H9 (cell line): Measurements from ENCODE around the gene MRPL53. TPM values are rescaled to one million over a fixed set of nuclear protein-coding genes. Genes with fewer than 3 reads are reported as not detected.
"Not testable (repeated sequence)": the region's sequence is repeated elsewhere in the genome, so short reads cannot be mapped to it uniquely, and the experiment has no call there.

Experiments used
- DNase-seq: peaks from one replicate; pipeline ENCODE4 v3.0.0-alpha.2; 2017
- H2AFZ ChIP-seq: one replicate; pipeline ENCODE4 v1.6.1; 2013; ENCODE audit warnings: mild to moderate bottlenecking, low read length, control low read depth, moderate library complexity
- H2AK5ac ChIP-seq: 2 replicates; pipeline ENCODE4 v1.6.1; 2013; ENCODE audit warnings: low read length, control low read depth, mixed read lengths; ENCODE audit not compliant: insufficient read length
- H2BK120ac ChIP-seq: one replicate; pipeline ENCODE4 v1.6.1; 2013; ENCODE audit warnings: low read depth, mild to moderate bottlenecking, low read length, control low read depth, inconsistent platforms; ENCODE audit not compliant: poor library complexity, severe bottlenecking
- H2BK12ac ChIP-seq: 2 replicates; pipeline ENCODE4 v1.6.1; 2013; ENCODE audit warnings: low read length, control low read depth, mixed read lengths, low read depth; ENCODE audit not compliant: insufficient read length
- H2BK15ac ChIP-seq: 2 replicates; pipeline ENCODE4 v1.6.1; 2013; ENCODE audit warnings: low read depth, low read length, control low read depth
- H2BK20ac ChIP-seq: one replicate; pipeline ENCODE4 v1.6.1; 2013; ENCODE audit warnings: low read depth, mild to moderate bottlenecking, low read length, control low read depth, inconsistent platforms; ENCODE audit not compliant: poor library complexity, severe bottlenecking
- H2BK5ac ChIP-seq: 2 replicates; pipeline ENCODE4 v1.6.1; 2013; ENCODE audit warnings: low read length, control low read depth, mixed read lengths; ENCODE audit not compliant: insufficient read length
- H3K14ac ChIP-seq: 2 replicates; pipeline ENCODE4 v1.6.1; 2013; ENCODE audit warnings: low read length, control low read depth; ENCODE audit not compliant: insufficient read depth
- H3K18ac ChIP-seq: 2 replicates; pipeline ENCODE4 v1.6.1; 2013; ENCODE audit warnings: low read depth, mild to moderate bottlenecking, mixed read lengths, low read length, control low read depth; ENCODE audit not compliant: insufficient read length
- H3K23ac ChIP-seq: 2 replicates; pipeline ENCODE4 v1.6.1; 2013; ENCODE audit warnings: low read length, control low read depth, mixed read lengths, low read depth; ENCODE audit not compliant: insufficient read length
- H3K23me2 ChIP-seq: 2 replicates; pipeline ENCODE4 v1.6.1; 2013; ENCODE audit warnings: low read depth, mild to moderate bottlenecking, mixed read lengths, low read length, control low read depth; ENCODE audit not compliant: insufficient read length, poor library complexity, severe bottlenecking
- H3K27ac ChIP-seq: 2 replicates; pipeline ENCODE4 v1.5.1; 2013; ENCODE audit warnings: low read length, control low read depth, mixed read lengths, low read depth; ENCODE audit not compliant: insufficient read length
- H3K27me3 ChIP-seq: 2 replicates; pipeline ENCODE4 v1.6.1; 2013; ENCODE audit warnings: low read length, control low read depth, inconsistent platforms; ENCODE audit not compliant: insufficient read depth
- H3K4ac ChIP-seq: 2 replicates; pipeline ENCODE4 v1.6.1; 2013; ENCODE audit warnings: low read depth, mild to moderate bottlenecking, control low read depth, inconsistent platforms, low read length, moderate library complexity
- H3K4me1 ChIP-seq: 2 replicates; pipeline ENCODE4 v1.6.1; 2013; ENCODE audit warnings: low read length, control low read depth, inconsistent platforms; ENCODE audit not compliant: insufficient read depth
- H3K4me2 ChIP-seq: 2 replicates; pipeline ENCODE4 v1.6.1; 2013; ENCODE audit warnings: low read length, control low read depth, mixed read lengths; ENCODE audit not compliant: insufficient read length, insufficient read depth
- H3K56ac ChIP-seq: 2 replicates; pipeline ENCODE4 v1.6.1; 2013; ENCODE audit warnings: low read depth, mild to moderate bottlenecking, mixed read lengths, low read length, control low read depth; ENCODE audit not compliant: insufficient read length
- H3K79me1 ChIP-seq: 2 replicates; pipeline ENCODE4 v1.6.1; 2013; ENCODE audit warnings: low read depth, mild to moderate bottlenecking, moderate library complexity, low read length, control low read depth, inconsistent platforms; ENCODE audit not compliant: insufficient read depth, poor library complexity, severe bottlenecking
- H3K79me2 ChIP-seq: 2 replicates; pipeline ENCODE4 v1.6.1; 2013; ENCODE audit warnings: low read length, control low read depth, inconsistent platforms; ENCODE audit not compliant: insufficient read depth
- H3K9ac ChIP-seq: 2 replicates; pipeline ENCODE4 v1.6.1; 2013; ENCODE audit warnings: low read length, control low read depth, mixed read lengths; ENCODE audit not compliant: insufficient read length; ENCODE audit errors: extremely low read depth
- H3K9me3 ChIP-seq: one replicate; pipeline ENCODE4 v1.6.1; 2013; ENCODE audit warnings: low read depth, low read length, inconsistent platforms; ENCODE audit not compliant: control insufficient read depth
- H3T11ph ChIP-seq: one replicate; pipeline ENCODE4 v1.6.1; 2013; ENCODE audit warnings: mild to moderate bottlenecking, low read length, control low read depth, inconsistent platforms
- H4K20me1 ChIP-seq: one replicate; pipeline ENCODE4 v1.6.1; 2013; ENCODE audit not compliant: control insufficient read depth, insufficient read length, insufficient read depth
- H4K5ac ChIP-seq: 2 replicates; pipeline ENCODE4 v1.6.1; 2013; ENCODE audit warnings: low read depth, mild to moderate bottlenecking, mixed read lengths, low read length, control low read depth; ENCODE audit not compliant: insufficient read length
- H4K8ac ChIP-seq: replicated peaks from 2 replicates; pipeline ENCODE4 v1.6.1; 2013; ENCODE audit warnings: low read length, control low read depth, mixed read lengths, low read depth; ENCODE audit not compliant: insufficient read length
- H4K91ac ChIP-seq: 2 replicates; pipeline ENCODE4 v1.6.1; 2013; ENCODE audit warnings: low read depth, mild to moderate bottlenecking, moderate library complexity, mixed read lengths, low read length, control low read depth; ENCODE audit not compliant: insufficient read length
- H3K27ac Mint-ChIP-seq, 3 experiments: 2 replicates in 2 of 3; 3 replicates in 1 of 3; pipeline ENCODE4 v1.8.0; 2020 to 2021; ENCODE audit warnings: mixed read lengths in 3 of 3, mild to moderate bottlenecking in 1 of 3, moderate library complexity in 1 of 3
- H3K27me3 Mint-ChIP-seq: 2 replicates; pipeline ENCODE4 v1.8.0; 2021; ENCODE audit warnings: low read depth, mild to moderate bottlenecking, moderate library complexity, mixed read lengths
- H3K36me3 Mint-ChIP-seq, 3 experiments: 2 replicates in 2 of 3; 3 replicates in 1 of 3; pipeline ENCODE4 v1.8.0; 2020 to 2021; ENCODE audit warnings: low read depth in 3 of 3, mixed read lengths in 3 of 3; ENCODE audit not compliant: insufficient read depth in 1 of 3
- H3K4me1 Mint-ChIP-seq, 2 experiments: 2 replicates each; pipeline ENCODE4 v1.8.0; 2020; ENCODE audit warnings: mixed read lengths in 2 of 2
- H3K4me3 Mint-ChIP-seq, 2 experiments: 2 replicates in 1 of 2; 3 replicates in 1 of 2; pipeline ENCODE4 v1.8.0; 2020 to 2021; ENCODE audit warnings: mild to moderate bottlenecking in 2 of 2, mixed read lengths in 2 of 2, moderate library complexity in 1 of 2
- H3K9me3 Mint-ChIP-seq, 2 experiments: 2 replicates in 1 of 2; 3 replicates in 1 of 2; pipeline ENCODE4 v1.8.0; 2020; ENCODE audit warnings: mild to moderate bottlenecking in 2 of 2, mixed read lengths in 2 of 2, moderate library complexity in 1 of 2
- CTCF ChIP-seq: fragments of 200-600 bp; sonication (generic); conservative IDR thresholded peaks from 3 replicates; pipeline ENCODE4 v1.8.0; 2021; ENCODE audit warnings: antibody characterized with exemption, mild to moderate bottlenecking
- WGBS: extraction: QIAGEN DNeasy Blood & Tissue Kit; methylation state at CpG from one replicate; pipeline ENCODE4 v1.1.7; 2013; ENCODE audit warnings: missing lambda C conversion rate, low lambda C conversion rate, mixed read lengths; ENCODE audit not compliant: insufficient read length; ENCODE audit errors: extremely low coverage; 5-methylcytosine and 5-hydroxymethylcytosine counted together
- total RNA-seq: library from RNA; stranded (reverse); gene quantifications from 2 replicates; pipeline ENCODE4 v1.2.1, GENCODE V29; 2021

The MRPL53 gene
- total RNA-seq, 1 experiment from 2014 or later, result 59.5 TPM

- not testable (repeated sequence) for H3K9me3 ChIP-seq, H3K4ac ChIP-seq, H2BK5ac ChIP-seq, H2BK12ac ChIP-seq, DNase-seq, H3K27me3 ChIP-seq, H3K79me1 ChIP-seq, H3K4me1 ChIP-seq, H3K23ac ChIP-seq, H2BK120ac ChIP-seq, H3K56ac ChIP-seq, H3K18ac ChIP-seq, H4K20me1 ChIP-seq, H4K5ac ChIP-seq, H3T11ph ChIP-seq, H2AK5ac ChIP-seq, H2BK20ac ChIP-seq, H3K9me3 Mint-ChIP-seq, H4K8ac ChIP-seq, H3K14ac ChIP-seq, H2BK15ac ChIP-seq, H4K91ac ChIP-seq
- Histone ChIP-seq H3K27ac (peak overlapping the region; percentile 13), H3K4me2 (peak overlapping the region; percentile 80), H3K79me2 (peaks cover 18% of the 10 kb centered on the region; the same call in 1 of the 2 replicates), H3K9ac (peak overlapping the region; percentile 15), H2AFZ (peak overlapping the region; percentile 48), H3K23me2 (peaks cover 11% of the 10 kb centered on the region)
- 0 out of 3 replicates have a peak, but pooled peaks have one; percentile 6 for TF ChIP-seq CTCF
- peak overlapping the region; percentile 95 to 99 for H3K4me3 Mint-ChIP-seq
- H3K36me3 Mint-ChIP-seq, result peaks cover 4 to 16% (median 14%) of the 10 kb centered on the region in 3 experiments
- H3K27ac Mint-ChIP-seq, result peak overlapping the region; percentile 37 to 98 (median 95); a peak in 5 of 7 replicates
- no CpG with 5 or more reads among the region's 16 CpGs for WGBS
- H3K4me1 Mint-ChIP-seq, result peaks cover 23 to 25% of the 10 kb centered on the region in 2 experiments
- peaks cover 20% of the 10 kb centered on the region for H3K27me3 Mint-ChIP-seq
These were observed 29.8 kb downstream of the MRPL53 start for GRCh38 chr2:74442483-74443297.
